Stimulated activated CD4-positive, alpha-beta T cell treated with anti-CD3 and anti-CD28 coated beads, Interleukin-4, amount 100 ng/mL, for 1 hour (primary cell): ENCODE measurements around the gene SLC26A8.

ENCODE experiments used
- DNase-seq: peaks from one replicate; pipeline ENCODE4 v3.0.0-alpha.2; 2020

SLC26A8 gene, protein sequence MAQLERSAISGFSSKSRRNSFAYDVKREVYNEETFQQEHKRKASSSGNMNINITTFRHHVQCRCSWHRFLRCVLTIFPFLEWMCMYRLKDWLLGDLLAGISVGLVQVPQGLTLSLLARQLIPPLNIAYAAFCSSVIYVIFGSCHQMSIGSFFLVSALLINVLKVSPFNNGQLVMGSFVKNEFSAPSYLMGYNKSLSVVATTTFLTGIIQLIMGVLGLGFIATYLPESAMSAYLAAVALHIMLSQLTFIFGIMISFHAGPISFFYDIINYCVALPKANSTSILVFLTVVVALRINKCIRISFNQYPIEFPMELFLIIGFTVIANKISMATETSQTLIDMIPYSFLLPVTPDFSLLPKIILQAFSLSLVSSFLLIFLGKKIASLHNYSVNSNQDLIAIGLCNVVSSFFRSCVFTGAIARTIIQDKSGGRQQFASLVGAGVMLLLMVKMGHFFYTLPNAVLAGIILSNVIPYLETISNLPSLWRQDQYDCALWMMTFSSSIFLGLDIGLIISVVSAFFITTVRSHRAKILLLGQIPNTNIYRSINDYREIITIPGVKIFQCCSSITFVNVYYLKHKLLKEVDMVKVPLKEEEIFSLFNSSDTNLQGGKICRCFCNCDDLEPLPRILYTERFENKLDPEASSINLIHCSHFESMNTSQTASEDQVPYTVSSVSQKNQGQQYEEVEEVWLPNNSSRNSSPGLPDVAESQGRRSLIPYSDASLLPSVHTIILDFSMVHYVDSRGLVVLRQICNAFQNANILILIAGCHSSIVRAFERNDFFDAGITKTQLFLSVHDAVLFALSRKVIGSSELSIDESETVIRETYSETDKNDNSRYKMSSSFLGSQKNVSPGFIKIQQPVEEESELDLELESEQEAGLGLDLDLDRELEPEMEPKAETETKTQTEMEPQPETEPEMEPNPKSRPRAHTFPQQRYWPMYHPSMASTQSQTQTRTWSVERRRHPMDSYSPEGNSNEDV

DNA sequence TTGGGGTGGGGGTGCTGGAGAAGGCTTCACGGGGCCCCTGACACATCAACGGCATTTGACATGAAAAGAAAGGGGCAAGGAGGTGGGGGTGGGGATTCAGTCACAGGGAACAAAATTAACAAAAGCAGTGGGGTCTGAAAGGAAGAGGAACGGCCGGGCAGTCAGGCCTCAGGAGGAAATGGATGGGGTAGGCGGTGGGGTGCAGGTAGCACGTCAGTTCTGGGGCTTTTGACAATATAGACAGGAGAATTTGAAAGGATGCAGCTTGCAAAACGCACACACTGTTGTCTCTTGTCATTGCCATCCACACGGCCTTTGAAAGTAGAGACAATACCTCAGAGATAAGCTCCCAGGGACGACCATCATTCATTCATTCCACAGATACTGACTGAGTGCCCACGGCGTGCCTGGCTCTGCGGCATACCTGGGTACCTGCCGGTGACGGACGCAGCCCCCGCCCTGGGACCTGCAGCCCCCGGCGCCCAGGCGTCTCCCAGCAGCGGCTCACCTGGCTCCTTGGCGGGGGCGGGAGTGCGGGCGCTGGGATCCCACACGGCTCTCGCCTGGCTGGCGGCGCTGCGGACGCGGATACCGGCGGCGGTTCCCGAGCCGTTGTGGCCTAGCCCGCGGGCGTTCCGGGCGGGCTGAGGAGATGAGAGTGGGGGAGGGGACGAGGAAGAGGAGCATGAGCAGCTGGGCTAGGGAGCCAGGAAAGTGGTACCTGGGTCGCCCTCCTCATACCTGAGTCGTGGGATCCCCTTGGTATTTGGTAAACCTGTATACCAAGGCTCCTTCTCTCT lies at the start of gene SLC26A8:
SLC26A8 (minus strand) TSS at position 646 of the 800 bp plus-strand sequence. CDS start 4,934 bp downstream, outside the sequence.
- no peak for DNase-seq

DNA sequence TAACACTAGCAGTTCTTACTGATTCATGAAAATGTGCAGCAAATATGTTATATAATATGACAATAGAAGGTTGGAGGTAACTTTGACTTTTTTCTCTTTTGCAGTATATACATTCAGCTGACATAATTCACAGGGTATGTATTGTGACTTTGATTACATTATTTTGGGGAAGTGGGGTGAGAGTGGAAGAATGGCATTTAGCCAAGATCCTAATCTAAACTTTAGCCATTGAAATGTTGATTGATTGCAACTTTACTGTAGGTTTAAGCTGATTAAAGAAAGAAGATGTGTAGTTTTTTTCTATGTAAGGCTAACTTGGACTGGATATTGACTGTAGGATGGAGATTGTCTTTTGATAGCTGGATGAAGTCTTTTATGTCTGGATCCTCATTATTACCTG lies 49.1 kb upstream of the SLC26A8 start:
- DNase-seq: no peak

DNA sequence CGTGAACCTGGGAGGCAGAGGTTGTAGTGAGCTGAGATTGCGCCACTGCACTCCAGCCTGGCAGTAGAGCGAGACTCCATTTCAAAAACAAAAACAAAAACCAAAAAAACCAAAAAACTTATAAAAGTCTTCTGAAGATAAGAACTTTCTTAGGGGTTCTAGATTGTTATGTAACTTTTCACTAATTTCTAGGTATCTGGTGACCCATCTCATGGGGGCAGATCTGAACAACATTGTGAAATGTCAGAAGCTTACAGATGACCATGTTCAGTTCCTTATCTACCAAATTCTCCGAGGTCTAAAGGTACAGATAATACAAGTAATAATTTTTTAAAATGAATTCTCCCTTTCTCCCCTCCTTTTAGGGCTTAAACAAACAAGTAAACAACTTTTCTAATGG lies 48.2 kb upstream of the SLC26A8 start:
- no peak for DNase-seq

DNA sequence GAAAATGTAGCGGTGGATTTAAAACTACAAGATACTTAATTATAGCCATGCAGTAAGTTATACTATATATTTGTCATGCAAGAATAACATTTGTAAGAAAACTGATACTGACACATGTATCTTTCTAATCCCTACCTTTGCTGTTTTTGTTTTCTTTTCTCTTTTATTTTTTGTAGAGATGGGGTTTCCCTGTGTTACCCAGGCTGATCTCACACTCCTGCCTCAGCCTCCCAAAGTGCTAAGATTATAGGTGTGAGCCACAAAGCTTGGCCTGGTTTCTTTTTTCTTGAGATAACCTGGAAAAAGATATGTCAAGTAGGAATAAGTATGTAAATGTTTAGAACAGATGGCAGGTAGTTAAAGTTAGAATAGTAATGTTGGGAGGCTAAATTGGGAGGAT lies 47.3 kb upstream of the SLC26A8 start:
- no peak for DNase-seq

DNA sequence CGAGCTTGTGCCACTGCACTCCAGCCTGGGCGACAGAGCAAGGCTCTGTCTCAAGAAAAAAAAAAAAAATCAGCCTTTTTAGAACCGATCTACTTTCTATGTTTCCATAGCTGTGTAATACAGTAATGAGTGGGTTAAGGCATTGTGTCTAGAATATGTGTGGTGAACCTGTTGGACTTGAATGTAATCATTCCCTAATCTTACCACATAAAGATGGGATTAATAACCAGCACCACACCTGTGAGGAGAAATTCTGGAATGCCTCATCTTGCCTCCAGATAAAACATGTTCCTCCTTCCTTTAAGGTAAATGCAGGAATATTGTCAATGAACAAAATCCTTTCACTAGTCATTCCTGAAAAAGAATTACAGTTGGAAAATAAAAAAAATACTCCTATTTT lies 46.8 kb upstream of the SLC26A8 start:
- no peak for DNase-seq

DNA sequence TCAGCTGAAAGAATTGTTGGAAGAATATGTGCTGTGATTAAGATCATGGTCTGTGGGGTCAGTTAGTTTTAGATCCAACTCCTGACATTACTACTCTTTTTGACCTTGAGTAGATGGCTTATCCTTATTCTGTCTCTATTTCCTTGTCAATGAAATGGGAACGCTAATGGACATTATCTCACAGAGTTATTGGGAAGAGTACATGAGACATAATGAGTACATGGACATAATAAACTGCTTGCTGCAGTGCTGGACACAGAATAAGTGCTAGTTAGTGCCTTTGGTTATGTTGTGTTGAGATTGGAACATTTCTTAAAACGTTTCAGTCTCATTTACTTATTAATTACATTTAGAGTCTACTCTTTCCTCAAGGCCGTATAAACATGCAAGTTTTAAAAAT lies 45.8 kb upstream of the SLC26A8 start:
- DNase-seq: no peak

DNA sequence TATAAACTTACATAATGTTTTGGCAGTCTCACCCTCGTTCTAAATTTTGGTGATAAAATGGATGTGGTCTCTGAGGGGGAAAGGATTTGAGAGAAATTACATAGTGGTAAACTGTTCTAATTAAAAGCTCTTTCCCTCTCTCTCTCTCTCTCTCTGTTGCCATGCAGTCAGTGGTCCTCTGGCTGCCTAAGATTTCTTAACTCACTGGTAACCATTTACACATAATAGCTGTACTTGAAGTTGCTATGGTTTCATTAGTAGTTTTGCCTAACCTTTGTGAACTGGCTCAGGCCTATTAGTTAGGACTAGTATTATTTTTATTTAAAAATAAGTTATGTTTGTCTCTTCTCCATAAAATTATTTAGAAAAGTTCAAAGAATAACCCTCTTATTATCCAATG lies 45.1 kb upstream of the SLC26A8 start:
- no peak for DNase-seq

DNA sequence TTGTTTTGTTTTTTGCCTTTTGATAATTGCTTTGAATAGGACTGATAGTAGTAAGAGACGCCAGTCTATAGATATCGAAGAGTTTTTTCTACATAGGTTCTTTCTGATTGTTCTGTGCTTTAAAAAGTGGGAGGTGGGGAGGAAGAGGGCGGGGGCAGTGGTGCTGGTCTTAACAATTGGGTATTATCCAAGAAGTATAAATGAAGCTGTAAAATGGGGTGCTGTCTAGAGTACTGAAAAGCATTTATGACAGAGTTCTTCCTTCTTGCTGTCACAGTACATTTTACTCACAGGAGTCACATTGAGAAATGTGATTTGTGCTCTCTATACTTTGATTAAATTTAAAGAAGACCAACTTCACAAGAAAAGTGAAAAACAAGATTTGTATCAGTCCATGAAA lies 44.1 kb upstream of the SLC26A8 start:
- no peak for DNase-seq

DNA sequence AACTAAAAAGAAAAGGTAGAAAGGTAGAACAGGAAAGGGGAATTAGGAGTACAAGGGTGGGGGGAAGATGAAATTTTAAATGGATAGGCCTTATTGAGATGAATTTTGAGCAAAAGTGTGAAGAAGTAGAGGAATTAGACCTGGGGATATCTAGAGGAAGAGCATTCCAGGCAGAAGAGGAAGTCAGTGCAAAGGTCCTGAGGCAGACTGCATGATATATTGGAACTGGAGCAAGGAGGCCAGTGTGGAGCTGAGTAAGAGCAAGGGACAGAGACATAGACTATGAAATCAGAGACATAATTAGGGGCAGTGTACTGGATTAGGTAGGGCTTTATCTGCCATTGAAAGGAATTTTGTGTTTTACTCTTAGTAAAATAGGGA lies 43.6 kb upstream of the SLC26A8 start:
- DNase-seq: no peak

DNA sequence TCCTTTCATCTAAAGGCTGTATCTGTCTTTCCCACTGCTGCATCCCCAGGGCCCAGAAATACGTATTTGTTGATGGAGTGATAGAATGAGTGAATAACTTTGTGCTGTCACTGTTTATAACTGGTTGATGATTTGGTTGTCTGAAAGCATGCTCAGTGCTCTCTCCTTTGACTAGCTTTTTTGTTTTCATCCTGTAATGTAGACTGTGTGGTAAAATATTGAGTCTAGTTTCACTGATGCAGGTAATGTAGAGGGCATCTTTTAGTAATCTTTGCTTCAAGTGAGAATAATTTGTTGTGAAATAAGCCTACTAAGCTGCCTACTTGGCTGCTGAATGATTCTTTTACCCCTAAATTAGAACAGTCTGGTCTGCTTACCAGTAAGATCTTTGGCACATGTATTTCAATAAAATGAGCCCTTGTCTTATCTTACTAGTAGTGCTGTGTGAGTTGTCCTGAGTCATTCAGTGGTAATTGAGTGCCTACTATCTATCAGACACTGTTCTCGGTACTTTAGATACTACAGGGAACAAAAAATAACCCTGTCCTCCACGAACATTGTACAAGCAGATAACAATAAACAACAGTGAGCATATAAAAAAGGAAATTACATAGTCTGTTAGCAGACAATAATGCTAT lies 43.1 kb upstream of the SLC26A8 start:
- no peak for DNase-seq

DNA sequence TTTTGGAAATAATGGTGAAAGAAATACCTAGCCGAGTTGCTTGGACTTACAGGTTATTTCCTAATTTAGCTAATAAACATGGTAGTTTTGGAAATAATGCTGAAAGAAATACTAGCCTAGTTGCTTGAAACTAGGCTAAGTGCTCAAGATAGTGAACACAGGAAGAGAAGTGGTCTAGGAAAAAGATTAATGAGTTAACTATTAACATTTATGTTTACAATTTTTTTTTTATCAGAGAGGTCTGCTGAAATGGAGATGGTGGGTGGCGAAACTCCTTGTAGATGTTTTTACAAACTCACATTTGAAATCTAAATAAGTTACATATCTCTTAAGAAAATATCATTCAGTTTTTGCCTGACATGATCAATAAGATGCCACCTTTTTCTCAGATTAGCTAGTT lies 42.4 kb upstream of the SLC26A8 start:
- DNase-seq: no peak

DNA sequence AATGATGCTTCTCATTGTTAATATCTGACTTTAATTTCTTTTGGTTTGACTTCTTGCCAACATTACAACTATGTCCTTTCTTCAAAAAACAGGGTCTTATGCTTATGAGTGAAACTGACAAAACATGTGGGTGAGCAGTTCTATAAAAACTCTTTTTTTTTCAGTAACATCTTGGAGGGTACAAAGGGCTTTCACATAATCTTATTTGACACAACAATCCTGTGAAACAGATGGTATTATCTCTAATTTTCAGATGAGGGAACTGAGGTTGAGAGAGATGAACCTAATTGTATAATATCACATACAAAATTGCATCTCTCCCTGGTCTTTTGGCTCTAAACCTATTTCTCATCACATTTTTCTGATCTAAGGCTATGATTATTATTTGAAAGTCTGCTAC lies 41.5 kb upstream of the SLC26A8 start:
- DNase-seq: no peak

DNA sequence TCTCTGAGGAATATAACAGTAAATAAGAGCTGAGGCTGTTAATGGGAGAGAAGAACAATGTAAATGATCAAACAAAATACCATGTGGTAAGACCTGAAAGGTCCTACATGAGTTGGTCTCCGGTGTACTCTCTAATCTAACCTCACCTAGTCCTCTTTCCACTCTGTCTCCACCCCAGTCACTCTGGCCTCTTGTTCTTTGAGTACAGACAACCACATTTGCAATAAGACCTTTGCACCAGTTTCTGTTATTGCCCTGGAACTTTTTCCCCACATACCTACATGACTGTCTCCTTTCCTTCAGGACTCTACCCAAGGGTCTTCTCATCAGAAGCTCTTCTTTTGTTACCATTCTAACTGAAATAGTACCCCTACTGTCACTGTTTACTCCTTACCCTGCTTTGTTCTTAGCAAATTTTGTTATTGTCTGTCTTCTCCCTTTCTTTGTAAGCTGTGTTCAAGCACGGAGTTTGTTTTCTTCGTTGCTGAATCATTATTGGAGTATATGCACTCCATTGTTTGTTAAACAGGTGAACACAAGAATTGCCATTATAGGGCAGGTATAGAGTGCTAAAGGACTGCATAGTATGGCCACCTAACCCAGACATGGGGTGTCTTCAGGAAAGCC lies 40.4 kb upstream of the SLC26A8 start:
- no peak for DNase-seq

DNA sequence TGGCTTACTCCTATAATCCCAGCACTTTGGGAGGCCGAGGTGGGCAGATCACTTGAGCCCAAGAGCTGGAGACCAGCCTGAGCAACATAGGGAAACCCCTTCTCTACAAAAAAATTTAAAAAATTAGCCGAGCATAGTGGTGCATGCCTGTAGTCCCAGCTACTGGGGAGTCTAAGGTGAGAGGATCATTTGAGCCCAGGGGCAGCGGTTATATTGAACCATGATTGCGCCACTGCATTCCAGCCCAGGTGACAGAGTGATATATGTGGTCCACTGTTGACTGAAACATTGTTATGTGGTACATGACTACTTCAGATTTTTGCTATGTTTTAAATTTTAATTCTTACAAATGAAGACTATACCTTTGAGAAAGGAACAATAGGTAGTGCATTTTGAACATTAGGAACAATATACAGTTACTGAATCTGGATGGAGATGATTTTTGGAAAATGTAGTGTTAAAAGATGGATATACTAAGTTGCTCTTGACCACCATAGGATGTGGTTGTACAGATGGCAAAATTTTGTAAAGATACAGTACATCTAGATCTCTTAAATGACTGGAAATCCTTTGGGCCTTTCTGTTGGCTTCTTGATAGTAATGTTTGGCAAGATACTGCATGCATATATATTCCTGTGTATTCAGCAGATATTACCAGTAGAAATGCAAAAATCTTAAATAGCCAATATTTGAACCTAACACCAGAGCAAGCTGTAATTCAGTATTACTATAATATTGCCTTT lies 39.0 kb upstream of the SLC26A8 start:
- DNase-seq: no peak

DNA sequence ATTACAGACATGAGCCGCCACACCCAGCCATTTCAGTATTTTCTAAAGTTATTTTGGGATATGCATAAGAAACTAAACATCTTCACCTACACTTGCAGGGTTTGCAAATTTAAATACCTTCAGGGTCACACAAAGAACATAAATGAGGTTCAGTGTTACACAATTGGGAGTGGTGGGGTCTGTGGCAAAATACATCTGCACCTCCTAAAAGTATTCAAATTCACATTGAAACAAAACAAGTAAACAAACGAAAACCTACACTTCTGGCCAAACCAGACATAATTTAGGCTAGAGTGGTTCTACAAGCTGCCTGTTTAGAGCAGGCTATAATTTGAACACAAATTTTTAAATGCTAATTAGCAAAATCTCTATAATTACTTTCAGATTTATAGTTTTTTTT lies 37.8 kb upstream of the SLC26A8 start:
- DNase-seq: no peak

DNA sequence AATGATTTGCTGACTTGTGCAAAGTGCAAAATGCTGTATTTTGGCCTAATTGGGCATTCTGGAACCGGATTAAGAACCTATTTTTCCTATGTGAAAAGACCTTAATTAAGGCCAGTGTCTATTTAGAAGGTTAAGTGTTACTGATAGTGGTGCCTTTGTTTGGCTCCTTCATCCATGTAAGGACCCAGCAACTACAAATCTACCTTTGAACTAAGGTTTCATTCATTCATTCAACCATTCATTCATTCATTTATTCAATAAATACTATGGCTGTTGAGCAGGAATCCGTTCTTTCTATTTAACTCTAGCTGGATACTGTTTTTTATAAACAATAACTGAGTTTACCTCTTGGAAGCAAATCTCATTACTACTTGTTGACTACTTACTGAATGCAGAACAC lies 36.8 kb upstream of the SLC26A8 start:
- no peak for DNase-seq

DNA sequence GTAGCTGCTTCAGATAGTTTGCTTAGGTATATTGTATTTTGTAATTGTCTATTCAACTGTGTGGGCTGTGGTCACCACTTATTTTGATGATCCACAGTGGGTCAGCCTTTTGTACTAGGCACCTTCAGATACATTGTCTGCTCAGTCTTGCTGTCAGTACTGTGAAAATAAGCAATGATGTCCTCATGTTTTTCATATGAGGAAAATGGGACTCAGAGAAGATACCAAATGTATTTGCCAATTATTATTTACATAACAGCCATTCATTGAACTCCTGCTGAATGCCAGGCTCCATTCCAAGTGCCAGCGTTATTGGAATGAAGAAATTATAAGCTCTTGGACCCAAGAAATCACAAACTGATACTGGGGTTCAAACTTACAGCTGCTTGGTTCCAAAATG lies 31.7 kb upstream of the SLC26A8 start:
- no peak for DNase-seq

DNA sequence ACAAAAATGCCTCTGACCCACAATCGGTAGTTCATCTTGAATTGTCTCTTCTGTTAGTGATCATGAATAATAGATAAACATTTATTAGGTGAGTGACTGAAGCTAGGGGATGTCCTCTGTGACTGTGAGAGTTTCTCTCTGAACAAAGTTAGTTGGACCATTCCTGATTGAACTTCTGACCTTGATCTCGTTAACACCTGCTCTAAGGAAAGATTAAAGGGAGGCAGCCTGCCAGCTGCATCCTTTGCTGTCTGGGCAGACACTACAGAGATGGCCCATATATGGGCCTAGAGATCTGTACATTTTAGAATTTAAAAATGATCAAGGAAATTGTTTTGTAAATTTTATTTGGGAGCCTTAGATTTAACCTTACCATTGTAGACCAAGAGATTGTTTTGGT lies 30.5 kb upstream of the SLC26A8 start:
- no peak for DNase-seq

DNA sequence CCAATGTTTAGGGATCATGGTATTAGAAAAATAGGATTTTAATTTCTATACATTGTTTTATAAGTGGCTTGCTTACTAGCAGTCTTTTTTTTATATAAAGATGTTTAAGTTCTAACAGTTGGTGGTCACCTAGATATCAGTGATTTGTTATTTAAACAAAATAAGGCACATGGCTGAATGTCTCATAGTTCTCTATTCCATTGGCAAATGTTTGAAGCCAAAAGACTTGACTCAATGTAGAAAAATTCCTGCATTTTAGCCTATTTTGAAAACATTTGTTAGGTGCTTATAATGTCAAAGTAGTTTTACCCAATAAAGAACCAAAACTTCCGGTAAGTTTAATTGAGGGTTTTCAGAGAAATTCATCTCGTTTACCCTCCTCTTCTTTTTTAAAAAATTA lies 30.0 kb upstream of the SLC26A8 start:
- no peak for DNase-seq

DNA sequence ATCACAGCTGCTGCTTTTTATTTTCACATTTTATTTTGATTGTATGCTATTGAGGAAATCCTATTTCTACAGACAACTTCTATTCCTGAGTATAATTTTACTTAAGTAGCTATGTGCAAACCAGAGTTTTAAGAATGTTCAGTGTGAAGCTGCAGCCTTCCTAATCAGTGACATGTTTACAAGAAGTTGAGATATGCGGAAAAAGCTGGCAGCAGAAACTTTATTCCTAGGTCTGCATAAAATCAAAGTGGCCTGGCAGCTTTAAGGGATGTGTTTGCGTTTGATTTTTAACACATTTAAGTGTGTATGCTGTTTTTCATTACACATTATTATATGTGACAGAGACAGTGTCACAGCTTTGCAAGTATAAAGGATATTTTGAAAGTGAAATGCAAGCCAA lies 29.4 kb upstream of the SLC26A8 start:
- DNase-seq: no peak

DNA sequence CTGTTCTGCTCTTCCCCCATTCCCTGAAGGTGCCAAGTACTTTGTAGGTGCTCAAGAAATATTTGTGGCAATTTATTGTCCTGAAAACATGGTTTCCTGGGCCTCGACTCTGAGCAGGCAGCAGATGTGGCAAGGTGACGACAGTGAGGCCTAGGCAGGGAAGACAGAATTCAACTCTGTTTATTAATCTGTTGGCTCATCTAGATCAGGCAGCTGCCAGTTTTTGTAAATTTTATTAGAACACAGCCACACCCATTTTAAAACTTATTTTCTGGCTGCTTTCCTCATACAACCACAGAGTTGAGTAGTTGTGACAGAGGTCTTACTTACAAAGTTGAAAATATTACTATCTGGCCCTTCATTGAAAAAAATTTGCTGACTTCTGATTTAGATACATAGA lies 27.7 kb upstream of the SLC26A8 start:
- no peak for DNase-seq
